ENCODE measurements around the gene PLA2R1.
"Not testable (repeated sequence)": the region's sequence is repeated elsewhere in the genome, so short reads cannot be mapped to it uniquely, and the experiment has no call there.

The PLA2R1 gene

GRCh38 chr2:159982842-159983785, 79.3 kb downstream of the PLA2R1 start:
- no peak for DNase-seq (ENCODE audit: low spot score)

- DNase-seq (ENCODE audit: low spot score): no peak
Observed at GRCh38 chr2:159982270-159982669, 80.1 kb downstream of the PLA2R1 start.

GRCh38 chr2:159976527-159977160, 85.8 kb downstream of the PLA2R1 start:
- no peak for DNase-seq (ENCODE audit: low spot score)

GRCh38 chr2:159973325-159973724, 89.1 kb downstream of the PLA2R1 start:
- no peak for DNase-seq (ENCODE audit: low spot score)

GRCh38 chr2:159971365-159972152, 90.9 kb downstream of the PLA2R1 start:
- DNase-seq (ENCODE audit: low spot score): no peak

- DNase-seq (ENCODE audit: low spot score): not testable (repeated sequence)
Observed at GRCh38 chr2:159970548-159970947, 91.9 kb downstream of the PLA2R1 start.

GRCh38 chr2:159968279-159968900, 94.0 kb downstream of the PLA2R1 start:
- peak; percentile 41 for DNase-seq (ENCODE audit: low spot score)

GRCh38 chr2:159963700-159964099, 98.7 kb downstream of the PLA2R1 start:
- DNase-seq (ENCODE audit: low spot score): no peak

- not testable (repeated sequence) for DNase-seq (ENCODE audit: low spot score)
Observed at GRCh38 chr2:159962513-159962912, 99.9 kb downstream of the PLA2R1 start.

GRCh38 chr2:159961451-159961850, 101.0 kb downstream of the PLA2R1 start:
- DNase-seq (ENCODE audit: low spot score): no peak

- DNase-seq (ENCODE audit: low spot score): no peak
Observed at GRCh38 chr2:159961037-159961436, 101.4 kb downstream of the PLA2R1 start.

GRCh38 chr2:159960414-159960813, 102.0 kb downstream of the PLA2R1 start:
- no peak for DNase-seq (ENCODE audit: low spot score)

- DNase-seq (ENCODE audit: low spot score): no peak
Observed at GRCh38 chr2:159959136-159959535, 103.3 kb downstream of the PLA2R1 start.

GRCh38 chr2:159953136-159953823, 109.1 kb downstream of the PLA2R1 start:
- DNase-seq (ENCODE audit: low spot score): no peak

- no peak for DNase-seq (ENCODE audit: low spot score)
Observed at GRCh38 chr2:159946326-159946999, 116.0 kb downstream of the PLA2R1 start.

GRCh38 chr2:159944874-159945273, 117.5 kb downstream of the PLA2R1 start:
- DNase-seq (ENCODE audit: low spot score): no peak

- no peak for DNase-seq (ENCODE audit: low spot score)
Observed at GRCh38 chr2:159942146-159942545, 120.3 kb downstream of the PLA2R1 start.

- no peak for DNase-seq (ENCODE audit: low spot score)
Observed at GRCh38 chr2:159941729-159942128, 120.7 kb downstream of the PLA2R1 start.

- DNase-seq (ENCODE audit: low spot score): peak; percentile 16
Observed at GRCh38 chr2:159939946-159940345, 122.5 kb downstream of the PLA2R1 start.

- DNase-seq (ENCODE audit: low spot score): no peak
Observed at GRCh38 chr2:159938395-159938794, 124.0 kb downstream of the PLA2R1 start.

GRCh38 chr2:159936471-159936870, 125.9 kb downstream of the PLA2R1 start:
- DNase-seq (ENCODE audit: low spot score): no peak

Measured in HuH-7.5 (cell line).